Activated T-helper 1 cell treated with Interleukin-2 at 50 U/mL for 16 hours (primary cell): ENCODE results near the gene EVI2B.
"Not testable (repeated sequence)": the region's sequence is repeated elsewhere in the genome, so short reads cannot be mapped to it uniquely, and the experiment has no call there.

Source experiments
- DNase-seq: peaks from one replicate; pipeline ENCODE4 v3.0.0-alpha.2; 2020; ENCODE audit warnings: low read depth

EVI2B gene, protein sequence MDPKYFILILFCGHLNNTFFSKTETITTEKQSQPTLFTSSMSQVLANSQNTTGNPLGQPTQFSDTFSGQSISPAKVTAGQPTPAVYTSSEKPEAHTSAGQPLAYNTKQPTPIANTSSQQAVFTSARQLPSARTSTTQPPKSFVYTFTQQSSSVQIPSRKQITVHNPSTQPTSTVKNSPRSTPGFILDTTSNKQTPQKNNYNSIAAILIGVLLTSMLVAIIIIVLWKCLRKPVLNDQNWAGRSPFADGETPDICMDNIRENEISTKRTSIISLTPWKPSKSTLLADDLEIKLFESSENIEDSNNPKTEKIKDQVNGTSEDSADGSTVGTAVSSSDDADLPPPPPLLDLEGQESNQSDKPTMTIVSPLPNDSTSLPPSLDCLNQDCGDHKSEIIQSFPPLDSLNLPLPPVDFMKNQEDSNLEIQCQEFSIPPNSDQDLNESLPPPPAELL

DNA sequence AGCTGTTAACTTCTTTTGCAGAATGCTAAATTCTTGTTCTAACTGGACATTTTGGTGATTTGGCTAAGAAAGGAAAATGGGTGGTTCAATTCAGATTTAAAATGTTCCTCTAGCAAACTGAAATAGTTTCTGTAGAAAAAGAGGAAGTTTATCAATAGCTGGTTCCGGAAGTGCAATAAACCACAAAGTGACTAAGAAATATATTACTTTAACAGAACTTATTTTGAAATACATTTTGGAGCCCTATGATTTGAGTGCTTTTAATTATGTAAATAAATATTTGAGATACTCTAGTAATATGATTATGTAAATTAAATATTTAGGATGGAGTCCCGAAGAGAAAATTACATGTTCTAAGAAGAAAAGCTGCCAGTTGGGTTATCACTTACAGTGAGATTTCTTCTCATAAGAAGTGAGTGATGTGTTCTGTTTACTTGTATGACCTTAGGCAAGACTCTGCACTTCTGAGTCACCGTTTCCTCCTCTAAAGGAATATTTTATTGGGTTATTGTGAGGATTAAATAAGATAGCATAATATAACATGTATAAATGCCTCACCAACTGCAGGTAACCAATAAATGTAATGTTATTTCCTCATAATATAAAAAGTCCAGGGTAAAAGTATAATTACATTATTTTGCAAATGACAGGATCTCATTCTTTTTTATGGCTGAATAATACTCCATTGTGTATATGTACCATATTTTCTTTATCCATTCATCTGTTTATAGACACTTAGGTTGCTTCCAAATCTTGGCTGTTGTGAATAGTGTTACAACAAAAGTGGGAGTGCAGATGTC lies at the start of gene EVI2B:
EVI2B (minus strand) TSS at position 73 of the 800 bp plus-strand sequence. CDS start 8,445 bp downstream, outside the sequence.
- DNase-seq: no peak

DNA sequence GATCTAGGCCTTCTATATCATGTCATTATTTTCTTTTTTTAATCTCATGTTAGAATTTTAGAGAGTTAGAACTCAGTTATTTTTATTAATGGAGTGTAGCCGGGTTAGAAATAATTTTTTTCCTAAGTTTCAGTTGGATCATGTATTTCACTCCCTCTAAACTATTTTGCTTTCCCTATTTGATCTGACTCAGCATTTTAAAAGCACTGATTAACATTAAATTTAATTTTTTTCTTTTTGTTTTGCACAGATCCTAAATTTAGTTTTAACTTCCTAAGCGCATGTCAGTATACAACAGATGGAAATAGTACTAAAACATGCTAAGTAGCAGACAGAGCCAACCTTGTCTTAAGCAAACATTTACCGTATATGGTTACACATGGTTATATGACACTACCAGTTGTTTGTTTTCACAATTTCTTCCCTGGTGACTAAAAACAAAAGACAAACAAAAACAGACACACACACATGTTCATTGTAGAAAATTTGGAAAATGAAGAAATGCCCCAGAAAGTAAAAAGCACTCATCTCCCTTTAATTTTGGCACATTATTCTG lies 44.1 kb upstream of the EVI2B start:
- DNase-seq: no peak

DNA sequence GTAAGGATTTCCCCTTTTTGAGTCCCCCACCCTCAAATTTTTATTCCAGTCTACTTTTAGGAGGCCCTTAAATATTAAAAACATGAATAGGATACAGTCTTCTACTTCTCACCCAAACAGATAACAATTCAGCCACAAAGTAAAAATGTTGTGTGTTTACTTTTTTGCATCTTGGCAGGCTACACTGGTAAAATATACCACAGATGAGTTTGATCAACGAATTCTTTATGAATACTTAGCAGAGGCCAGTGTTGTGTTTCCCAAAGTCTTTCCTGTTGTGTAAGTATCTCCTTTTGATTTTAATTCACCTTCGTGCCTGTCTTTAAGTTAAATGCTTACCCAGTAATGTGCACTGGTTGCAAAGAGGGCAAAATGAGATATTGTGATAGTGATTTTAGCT lies 43.2 kb upstream of the EVI2B start:
- no peak for DNase-seq

DNA sequence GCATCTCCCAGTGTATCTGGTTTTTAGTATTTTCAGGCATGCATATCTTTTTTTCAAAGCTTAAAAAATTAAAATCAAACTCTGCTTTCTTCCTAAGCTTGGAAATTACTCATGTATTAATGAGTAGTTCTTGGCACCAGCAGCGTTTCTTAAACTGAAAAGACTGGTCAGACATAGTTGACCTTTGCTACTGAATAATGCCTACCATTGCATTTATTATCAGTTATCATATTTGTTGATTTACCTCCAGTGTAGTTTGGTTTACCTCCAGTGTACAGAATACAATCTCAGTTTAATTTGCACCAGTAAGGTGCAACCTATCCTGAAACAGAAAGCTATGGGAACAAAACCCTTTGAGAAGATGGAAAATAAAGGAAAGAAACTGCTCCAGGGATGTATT lies 42.1 kb upstream of the EVI2B start:
- DNase-seq: no peak

DNA sequence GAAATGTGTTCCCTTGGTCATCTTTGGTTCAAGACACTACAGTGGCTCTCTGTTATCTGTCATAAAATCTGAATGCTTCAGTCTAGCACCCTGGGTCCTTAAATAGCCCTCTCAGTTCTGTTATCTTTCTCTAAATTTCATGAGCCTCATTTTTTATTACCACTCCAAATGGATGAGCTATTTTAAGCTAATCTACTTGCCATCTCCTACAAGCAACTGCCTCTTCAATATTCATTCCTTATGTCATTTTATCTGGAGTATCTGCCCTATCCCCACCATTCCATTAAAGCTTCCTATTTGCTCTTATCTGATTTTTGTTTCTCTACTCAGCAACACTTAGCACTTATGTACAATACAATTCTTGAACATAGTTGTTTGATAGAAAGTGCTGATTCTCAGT lies 35.6 kb upstream of the EVI2B start:
- DNase-seq: no peak

DNA sequence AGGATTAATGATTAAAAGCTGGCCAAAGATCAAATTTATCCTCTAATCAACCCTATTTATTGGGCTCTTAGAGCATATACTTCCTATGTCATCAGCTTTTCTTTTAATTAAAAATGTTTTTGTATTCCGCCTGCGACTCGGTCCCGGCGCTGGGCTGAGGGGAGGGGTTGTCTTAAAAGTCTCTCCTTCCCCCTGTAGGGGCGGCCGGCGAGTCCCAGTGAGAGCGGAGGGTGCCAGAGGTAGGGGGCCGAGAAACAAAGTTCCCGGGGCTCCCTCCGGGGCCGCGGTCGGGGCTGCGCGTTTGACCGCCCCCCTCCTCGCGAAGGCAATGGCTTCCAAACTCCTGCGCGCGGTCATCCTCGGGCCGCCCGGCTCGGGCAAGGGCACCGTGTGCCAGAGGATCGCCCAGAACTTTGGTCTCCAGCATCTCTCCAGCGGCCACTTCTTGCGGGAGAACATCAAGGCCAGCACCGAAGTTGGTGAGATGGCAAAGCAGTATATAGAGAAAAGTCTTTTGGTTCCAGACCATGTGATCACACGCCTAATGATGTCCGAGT lies 31.4 kb upstream of the EVI2B start:
- DNase-seq: not testable (repeated sequence)

DNA sequence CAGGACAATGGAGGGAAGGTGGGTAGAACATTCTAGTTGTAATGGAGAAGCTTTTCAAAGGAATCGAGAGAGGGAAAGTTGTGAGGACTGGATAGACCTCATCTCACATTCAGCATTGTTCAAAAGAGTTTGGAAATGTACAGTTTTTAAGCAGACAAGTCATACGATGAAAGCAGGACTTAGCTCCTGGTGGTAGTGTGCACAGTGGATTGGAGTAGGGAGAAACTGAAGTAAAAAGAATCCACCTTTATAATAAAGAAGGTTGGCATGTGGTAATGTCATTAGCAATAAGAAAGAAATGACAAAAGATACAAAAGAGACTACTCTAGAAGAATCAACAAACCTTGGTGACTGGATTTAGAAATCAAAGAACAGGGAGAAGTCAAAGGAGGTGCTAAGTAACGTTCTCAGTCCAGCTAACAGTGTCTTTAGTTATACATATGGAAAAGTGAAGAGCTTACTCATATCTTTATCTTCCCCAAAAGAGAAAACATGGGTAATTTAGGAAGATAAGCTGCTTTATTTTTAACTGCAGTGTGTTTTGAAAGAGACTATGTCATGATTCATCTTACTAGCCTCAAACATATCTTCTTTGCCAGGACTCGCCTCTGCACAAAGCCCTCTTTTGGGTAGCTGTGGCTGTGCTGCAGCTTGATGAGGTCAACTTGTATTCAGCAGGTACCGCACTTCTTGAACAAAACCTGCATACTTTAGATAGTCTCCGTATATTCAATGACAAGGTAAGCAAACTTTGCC lies 26.2 kb upstream of the EVI2B start:
- DNase-seq: no peak

DNA sequence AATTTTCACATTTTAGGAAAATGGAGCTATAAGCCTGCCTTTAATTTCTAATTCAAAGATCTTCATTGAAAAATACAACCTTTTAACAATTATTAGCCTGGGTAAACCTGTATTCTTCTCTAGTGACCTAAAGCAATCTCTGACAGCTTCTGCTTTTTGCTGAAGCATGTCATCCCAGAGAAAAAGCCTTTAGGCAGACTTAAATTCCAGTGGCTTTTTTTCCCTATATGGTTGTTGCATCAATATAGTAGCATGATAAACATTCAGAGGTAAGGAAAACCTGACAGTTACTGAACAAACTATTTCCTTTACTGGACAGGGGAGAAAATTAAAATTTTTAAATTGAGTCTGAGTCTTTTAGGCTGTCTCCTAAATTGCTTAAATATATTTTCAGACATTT lies 15.4 kb upstream of the EVI2B start:
- DNase-seq: no peak

DNA sequence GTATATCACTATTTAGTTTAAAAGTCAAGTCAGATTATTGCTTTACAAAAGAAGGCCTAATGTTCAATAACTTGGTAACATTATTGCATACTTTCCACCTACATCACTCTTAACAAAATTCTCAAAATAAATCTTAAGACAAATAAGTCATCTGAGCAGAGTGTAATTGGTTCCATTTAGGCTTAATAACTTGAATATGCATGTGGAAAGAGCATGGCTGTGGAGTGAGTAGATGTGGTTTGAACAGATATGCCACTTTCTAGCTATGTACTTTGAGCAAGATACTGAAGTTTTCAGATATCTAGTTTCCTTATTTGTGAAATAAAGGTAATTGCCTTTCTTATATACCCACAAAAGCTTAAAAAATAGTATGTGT lies 14.3 kb upstream of the EVI2B start:
- DNase-seq: no peak

DNA sequence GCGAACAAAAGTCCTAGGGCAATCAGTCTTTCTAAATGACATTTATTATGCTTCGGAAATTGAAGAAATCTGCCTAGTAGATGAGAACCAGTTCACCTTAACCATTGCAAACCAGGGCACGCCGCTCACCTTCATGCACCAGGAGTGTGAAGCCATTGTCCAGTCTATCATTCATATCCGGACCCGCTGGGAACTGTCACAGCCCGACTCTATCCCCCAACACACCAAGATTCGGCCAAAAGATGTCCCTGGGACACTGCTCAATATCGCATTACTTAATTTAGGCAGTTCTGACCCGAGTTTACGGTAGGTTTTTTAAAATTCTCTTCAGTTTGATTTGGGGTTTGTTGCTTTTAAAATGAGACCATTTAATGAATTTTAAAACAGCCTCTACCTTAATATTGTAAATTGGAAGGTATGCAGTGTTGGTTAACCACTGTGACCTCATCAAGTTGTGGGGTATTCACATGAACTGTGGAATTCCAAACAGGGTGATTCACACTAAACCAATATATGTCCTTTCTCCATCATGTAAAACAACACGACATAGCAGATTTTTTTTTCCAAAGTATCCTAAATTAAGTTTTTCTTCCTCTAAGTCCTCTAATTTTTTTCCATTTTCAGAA lies 13.8 kb upstream of the EVI2B start:
- DNase-seq: no peak

DNA sequence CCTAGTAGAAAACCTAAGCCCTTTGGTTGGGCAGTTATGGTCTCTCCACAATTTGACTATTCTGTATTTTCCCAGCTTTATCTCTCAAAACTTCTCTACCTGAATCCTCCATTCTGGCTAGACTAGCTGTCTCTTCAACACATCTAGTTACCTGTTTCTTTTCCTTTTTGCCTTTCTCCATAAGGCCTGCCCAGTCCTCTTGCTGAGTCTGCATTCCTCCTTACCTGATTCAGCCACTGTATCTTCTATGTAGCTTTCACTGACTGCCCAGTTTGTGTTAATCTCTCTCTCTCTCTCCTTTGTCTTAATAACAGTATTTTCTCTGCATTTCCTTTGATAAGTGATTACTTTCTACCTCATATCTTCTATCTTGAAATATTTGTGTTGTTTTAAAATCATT lies 9.7 kb upstream of the EVI2B start:
- no peak for DNase-seq

DNA sequence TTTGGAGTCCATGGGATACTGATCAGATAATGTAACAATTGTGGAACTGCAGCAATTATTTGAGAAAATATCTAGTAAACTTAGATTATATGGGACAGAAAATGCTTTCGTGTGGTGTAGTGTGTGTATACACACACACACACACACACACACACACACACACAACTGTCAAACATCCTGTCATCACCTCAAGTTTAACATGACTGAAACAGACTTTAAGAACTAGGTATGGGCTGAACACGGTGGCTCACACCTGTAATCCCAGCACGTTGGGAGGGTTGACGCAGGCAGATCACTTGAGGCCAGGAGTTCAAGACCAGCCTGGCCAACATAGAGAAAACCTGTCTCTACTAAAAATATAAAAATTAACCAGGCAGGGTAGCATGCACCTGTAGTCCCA lies 8.1 kb upstream of the EVI2B start:
- no peak for DNase-seq

DNA sequence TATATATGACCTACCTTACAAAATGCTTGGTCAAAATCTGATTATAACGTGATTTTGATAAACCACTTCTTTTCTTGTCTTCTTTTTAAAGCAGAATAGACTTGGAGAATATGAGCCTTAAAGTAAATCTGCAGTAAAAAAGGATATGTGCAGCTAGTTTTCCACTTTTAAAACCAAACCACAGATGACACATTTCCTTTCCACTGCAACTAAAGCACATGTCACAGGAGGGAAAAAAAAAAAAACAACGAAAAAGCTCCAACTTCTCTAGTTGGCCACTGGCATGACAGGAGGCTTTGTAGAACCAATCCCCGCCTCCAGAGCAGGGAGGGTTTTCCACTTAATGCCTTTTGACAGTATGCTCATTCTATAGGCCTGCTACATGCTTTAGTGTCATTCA lies 7.6 kb upstream of the EVI2B start, which contains the start of gene EVI2A:
EVI2A (minus strand) TSS at position 142 of the 400 bp plus-strand sequence. CDS start 2,609 bp downstream, outside the sequence.
- peak; percentile 49 for DNase-seq

DNA sequence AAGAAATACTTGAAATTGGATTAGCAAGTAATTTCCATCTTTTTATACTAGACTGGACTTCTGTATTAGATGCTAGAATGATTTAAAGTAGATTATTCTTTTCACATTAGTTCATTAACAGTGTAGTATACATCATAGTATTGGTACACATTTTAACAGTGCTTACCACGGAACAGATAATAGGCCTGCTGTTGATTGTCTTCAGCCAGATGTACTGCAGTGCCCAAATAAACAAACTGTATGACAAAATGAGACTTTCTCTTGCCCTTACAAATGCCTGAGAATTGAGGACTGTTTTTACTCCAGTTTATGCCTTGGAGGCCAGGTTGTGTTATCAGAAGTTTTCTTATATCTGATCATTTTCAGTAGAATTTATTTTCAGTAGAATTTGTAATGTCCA lies 6.9 kb upstream of the EVI2B start:
- DNase-seq: no peak

DNA sequence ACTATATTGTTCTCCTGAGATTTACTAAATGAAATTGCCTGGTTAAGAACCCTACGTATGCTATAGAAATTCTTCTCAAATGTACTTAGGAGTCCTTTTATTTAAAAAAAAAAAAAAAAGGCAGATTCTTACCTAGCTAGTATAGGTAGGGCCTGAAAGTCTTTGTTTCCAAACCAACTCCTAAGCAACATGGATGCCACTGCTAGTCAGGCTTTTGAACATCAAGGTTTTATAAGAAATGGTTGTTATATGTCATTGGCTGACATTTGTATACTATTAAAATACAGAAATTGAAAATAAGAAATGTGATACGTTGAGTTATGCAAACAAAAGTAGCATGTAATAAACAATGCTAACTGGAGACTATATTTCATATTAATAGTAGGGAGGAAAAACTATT lies 6.4 kb upstream of the EVI2B start:
- no peak for DNase-seq

DNA sequence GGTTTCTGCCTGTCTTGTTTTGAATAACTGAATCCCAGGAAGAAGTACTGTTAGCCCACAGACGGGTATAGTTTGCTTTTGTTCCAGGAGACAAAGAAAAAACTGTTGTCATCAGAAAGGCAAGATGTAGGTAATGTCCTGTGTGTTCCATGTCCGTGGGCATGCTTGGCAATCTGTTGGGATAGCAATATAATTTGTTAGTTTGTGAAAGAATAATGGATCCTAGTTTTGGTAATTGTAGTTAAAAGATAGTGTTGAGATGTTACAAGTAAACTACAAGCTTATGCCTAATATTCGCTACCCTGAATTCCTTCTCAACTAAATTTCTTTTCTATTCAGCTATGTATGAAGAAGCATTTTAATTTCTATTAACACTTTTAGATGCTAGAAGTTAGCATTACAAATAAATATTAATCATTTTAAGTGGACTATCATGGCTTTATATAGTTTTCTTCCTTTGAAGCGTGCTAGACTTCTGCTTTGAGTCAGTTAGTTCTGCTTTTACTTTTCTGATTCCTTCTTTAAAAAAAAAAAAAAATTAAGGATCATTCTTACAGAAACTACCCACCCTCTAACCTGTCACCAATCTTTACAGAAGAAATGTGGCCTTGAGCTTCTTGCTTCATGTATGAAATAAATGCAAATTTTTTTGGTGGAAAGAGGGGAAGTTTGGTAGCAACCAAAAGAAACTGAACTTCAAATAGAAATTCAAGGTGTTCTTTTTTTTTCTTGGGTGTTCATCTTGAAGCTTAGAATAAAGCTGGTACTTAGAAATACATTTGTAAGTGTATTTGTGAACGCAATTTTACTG lies 5.2 kb upstream of the EVI2B start:
- DNase-seq: no peak

DNA sequence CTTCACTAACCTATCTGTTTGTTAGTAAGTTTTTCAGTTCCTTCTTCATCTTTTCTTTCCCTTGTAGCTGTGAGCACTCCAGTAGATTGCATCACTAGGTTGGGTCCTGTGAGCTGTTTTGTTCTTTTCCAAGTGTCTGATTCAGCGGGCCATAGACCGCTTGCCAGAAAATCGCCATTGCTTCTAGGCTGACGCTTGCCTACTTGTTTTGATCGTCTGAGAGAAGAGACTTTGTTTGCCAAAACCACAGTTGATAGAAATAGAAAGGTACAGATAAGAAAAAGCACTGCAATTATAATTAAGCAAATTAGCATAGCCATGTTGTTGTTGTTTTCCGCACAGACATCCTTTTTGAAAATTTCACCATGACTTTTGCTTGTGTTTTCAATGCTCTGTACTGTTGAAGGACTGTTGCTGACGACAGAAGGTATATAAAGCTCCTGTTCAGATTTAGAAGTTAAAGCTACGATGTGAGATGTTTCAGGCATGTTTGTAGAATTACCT lies 4.5 kb upstream of the EVI2B start:
- peak; percentile 35 for DNase-seq

DNA sequence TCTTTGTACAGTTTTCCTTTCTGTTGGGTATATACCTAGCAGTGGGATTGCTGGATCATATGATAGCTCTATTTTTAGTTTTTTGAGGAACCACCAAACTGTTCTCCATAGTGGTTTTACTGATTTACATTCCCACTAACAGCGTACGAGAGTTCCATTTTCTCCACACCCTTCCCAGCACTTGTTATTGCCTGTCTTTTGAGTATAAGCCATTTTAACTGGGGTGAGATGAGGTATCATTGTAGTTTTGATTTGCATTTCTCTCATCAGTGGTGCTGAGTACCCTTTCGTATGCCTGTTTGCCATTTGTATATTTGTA lies 887 bp upstream of the EVI2B start:
- no peak for DNase-seq

DNA sequence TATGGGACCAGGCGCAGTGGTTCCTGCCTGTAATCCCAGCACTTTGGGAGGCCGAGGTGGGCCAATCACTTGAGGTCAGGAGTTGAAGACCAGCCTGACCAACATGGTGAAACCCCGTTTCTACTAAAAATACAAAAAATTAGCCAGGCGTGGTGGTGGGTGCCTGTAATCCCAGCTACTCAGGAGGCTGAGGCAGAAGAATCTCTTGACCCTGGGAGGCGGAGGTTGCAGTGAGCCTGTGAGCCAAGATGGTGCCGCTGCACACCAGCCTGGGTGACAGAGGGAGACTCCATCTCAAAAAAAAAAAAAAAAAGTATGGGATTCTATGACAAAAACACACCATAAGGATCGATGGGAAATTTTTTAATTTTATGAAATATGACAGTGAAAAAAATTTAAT lies 1.6 kb downstream of the EVI2B start:
- DNase-seq: not testable (repeated sequence)

DNA sequence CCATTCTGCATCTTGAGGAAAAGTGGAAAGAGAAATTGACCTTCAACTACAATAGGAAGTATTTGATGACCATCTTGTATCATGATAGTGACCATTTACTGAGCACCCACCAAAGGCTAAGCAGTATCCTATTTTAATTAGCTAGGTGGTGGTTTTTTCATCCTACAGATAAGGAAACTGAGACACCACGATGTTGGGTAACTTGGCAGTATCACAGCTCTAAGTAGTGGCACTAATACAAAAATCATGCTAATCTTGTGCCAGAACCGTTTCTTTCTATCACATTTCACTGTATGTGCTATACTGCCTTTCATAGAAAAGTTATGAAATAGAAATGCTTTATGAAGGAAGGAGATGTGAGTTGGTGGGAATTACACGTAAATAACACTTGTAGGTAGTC lies 2.3 kb downstream of the EVI2B start:
- DNase-seq: no peak
